Stimulated activated CD4-positive, alpha-beta T cell treated with anti-CD3 and anti-CD28 coated beads, Interleukin-2, amount 100 ng/mL, for 24 hours (primary cell): ENCODE results near the gene SPTBN1.

ENCODE experiments used
- DNase-seq, 2 donors: peaks; one replicate each; pipeline ENCODE4 v3.0.0-alpha.2; 2020

SPTBN1 gene

DNA sequence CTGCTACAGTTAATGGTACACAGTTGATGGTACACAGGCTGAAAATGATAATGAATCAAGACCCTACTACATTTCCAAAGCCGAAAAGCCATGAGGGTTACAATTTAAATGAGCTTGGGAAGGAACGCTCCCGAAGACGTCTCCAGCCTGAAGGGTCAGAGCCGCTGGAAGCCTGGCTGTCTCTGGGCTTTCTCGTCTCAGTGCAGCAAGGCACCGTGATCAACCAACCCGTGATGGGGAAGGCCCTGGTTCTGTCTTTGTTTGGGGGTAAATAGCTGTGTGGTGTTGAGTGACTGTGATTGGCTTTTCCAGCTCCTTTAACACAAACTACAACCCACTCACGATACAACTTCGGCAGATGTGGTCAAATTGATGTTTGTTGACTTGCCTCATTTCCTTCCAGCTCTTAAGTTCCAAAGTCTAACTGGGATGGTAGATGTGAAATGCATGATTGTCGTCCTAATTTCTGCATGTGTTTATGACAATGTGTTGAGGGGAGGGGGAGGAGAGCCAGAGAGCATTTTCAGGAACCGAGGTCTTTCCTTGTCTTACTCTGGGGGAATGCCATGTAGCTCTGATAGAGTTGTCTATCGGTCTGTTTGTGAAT lies 207.4 kb downstream of the SPTBN1 start:
- no peak for DNase-seq

GRCh38 chr2:54664238-54664786 lies 208.2 kb downstream of the SPTBN1 start:
- DNase-seq: no peak

GRCh38 chr2:54665436-54665856 lies 209.3 kb downstream of the SPTBN1 start:
- peak; percentile 46 to 49 for DNase-seq

DNA sequence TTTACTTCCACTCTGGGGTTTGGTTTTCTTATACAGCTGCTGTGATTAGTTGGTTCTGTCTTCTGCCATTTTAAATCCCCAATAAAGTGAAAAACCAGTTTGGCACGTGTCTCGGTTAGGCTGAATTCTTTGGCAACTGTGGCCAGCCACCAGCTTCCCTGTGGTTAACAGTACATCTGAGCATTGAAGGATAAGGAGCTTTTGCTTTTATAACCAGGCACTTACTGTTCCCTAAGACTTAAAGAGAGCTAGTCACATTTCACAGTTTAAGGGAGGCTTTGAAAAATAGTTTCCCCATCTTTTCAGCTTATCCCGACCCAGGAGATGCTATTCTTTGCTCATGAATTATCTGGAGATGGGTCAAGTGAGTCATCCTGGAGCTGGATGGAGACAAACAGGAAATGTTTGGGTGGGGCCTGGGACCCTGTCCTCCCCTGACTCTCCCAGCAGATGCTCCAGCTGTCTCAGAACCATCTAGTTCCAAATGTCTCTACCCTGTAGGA lies 210.1 kb downstream of the SPTBN1 start:
- DNase-seq: no peak

GRCh38 chr2:54666634-54667265 lies 210.6 kb downstream of the SPTBN1 start:
- no peak for DNase-seq

GRCh38 chr2:54667266-54667639 lies 211.1 kb downstream of the SPTBN1 start:
- no peak for DNase-seq

DNA sequence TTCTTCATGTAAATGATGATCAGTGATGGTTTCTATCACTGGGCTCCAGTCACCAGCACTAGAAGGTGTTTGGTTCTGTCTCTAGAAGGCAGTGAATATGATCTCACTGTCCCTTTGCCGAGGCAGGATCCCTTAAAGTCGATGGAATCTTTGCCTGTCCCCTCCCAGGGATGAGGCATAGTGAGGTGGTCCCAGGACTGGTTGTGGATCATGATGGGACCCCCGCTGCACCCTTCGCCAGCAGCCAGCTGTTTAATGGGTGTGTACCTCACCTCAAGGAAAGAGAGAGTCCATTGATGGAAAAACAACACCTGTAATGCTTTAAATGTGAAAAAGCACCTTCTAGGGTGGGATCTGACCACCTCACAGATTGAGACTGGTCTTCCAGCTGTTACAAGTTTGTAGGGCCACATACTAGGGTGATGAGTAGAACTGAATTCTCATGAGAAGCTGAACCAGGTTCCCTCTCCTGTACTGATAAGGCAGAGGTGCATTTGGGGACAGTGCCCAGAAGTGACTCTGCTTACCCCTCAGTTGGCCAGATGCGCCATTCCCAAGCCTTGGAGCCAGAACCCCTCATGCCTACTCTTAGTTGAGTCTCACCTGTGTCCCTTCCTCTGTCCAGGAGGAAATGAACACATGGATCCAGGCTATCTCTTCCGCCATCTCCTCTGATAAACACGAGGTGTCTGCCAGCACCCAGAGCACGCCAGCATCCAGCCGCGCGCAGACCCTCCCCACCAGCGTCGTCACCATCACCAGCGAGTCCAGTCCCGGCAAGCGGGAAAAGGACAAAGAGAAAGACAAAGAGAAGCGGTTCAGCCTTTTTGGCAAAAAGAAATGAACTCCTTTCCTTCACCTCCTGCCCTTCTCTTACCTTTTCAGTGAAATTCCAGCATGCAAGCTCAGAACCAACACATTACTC lies 211.9 kb downstream of the SPTBN1 start:
- no peak for DNase-seq

DNA sequence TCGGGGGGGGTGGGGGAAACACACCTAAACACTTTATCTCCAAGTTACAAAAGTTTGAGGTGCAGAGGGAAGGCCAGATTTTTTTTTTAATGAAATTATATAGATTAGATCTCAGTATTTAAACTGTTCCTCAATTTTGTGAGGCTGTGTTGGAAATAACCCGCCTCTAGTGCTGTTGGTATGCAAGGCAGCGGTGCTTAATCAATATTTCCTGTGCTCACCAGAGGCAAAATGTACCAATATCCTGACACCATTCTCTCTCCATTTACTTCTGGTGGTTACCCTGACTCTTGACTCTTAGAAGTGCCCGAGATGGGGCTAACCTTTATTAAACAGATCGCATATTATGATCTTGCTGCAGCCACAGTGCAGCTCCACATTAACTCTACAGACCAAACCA lies 212.6 kb downstream of the SPTBN1 start:
- DNase-seq: no peak

DNA sequence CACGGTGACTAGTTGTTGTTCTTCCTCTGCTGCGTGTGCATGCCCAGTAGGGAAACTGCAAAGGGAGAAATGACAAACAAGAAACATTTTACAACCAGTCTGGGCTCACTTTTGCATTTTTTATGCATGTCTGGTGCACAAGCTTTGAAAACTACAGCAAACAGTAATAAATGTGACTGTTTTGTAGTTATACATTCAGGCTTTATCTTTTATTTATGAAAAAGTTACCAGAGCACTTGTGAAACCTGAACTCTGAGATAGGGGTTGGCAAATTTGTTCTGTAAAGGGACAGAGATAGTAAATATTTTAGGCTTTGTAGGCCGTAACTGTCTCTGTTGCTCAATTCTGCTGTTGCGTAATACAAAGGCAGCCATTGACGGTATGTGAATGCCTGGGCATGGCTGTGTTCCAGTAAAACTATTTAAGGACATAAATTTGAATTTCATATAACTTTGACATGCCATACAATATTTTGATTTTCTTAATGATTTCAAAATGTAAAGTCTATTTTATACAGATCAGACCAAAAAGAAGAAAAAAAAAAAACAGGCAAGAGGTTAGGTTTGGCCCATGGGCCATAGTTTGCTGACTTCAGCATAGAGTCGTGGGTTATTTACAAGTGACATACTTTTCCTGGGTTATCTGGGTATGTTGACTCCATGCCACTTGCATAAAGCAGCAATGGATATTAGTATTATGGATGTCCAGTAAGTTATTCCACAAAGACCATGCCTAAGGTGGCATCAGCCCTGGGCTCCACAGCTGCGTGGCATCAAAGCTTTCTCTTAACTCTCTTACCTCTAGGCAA lies 213.8 kb downstream of the SPTBN1 start:
- no peak for DNase-seq

DNA sequence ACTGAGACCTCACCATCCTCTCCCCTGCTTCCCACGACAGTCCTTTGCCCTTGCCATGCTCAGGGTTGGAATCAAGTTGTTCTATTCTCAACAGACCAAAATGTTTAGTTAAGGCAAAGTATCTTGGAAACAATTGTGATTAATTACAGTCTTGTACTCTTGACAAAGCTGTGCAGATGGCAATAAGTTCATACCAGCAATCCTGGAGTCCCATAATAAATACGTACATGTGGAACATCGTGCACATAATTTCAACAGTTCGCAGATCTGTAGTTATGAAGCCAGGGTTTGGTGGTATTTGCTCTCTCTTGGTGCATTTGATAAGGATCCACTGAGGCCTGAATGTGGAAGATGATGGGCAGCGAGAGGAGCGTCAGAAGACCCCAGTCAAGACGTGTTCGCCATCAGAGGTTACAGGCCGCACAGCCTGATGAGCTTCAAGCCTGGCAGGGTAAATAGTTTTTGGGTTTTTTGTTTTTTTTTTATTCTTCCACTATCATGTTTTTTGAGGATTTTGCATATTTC lies 214.4 kb downstream of the SPTBN1 start:
- DNase-seq: no peak

GRCh38 chr2:54671010-54671409 lies 214.9 kb downstream of the SPTBN1 start:
- no peak for DNase-seq

- no peak for DNase-seq
Measured at GRCh38 chr2:54671875-54672589, 215.9 kb downstream of the SPTBN1 start.

DNA sequence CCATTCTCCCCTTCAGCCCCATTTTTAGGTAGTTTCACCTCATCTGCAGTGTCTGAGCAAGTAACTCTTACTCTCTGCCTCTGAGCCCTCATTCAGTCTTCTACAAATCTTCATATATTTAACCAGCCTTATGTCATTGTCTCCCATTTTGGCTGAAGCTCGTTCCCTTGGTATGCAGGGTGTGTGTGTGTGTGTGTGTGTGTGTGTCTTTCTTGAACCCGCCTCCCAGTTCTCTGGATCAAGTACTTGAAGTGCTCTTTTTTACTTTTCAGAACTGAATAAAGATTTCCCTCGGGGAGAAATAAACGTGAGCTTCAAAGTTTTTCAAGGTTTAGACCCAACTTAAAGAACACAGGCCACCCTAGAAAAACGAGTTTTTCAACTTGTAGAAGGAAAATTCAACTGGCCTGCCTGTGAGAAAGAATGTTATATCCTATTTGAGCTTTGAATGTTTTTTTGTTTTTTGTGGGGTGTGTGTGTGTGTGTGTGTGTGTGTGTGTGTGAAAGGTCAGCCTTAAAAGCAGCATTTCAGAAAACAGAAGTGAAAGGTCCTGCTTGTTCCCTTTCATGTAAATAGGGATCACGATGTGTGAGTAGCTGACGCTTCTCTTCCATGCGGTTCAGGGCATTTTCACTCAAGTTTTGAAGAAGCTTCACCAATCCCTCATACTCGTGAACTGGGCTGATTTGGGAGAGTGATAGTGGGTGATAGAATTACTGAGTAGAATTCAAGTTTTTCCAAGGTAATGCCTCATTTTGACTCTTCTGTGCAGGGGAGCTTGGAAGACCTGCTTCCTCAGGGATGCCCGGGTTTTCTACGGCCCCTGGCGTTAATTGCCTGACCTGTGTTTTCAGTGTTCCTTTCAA lies 216.7 kb downstream of the SPTBN1 start:
- no peak for DNase-seq

DNA sequence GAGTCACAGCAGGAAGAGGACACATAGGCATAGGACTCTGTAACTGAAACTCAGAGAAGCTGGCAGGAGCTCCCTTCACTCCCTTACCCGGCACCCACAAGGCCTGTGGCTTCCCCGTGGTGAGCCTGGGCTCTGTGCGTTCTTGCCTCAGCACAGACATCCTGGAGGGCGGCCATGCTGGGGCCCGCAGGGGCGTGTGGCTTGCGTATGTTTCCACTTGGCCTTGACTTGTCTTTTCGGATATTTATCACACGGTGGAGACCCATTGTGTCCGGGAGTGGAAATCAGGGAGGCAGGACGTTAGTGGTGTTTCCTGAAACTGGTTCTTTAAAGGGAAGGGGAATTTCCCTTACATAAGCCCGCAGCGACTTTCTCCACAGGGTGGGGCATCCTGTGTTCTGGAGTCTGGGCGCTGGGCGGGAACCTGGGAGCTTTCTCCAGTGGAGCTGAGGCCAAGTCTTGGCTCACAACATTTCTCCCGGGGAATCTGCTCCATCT lies 217.4 kb downstream of the SPTBN1 start:
- DNase-seq: peak; percentile 36 to 65

GRCh38 chr2:54675281-54675680 lies 219.2 kb downstream of the SPTBN1 start:
- no peak for DNase-seq

- DNase-seq: no peak
Measured at GRCh38 chr2:54675738-54676137, 219.6 kb downstream of the SPTBN1 start.

- no peak for DNase-seq
Measured at GRCh38 chr2:54676656-54677055, 220.5 kb downstream of the SPTBN1 start.

- no peak for DNase-seq
Measured at GRCh38 chr2:54677476-54678265, 221.5 kb downstream of the SPTBN1 start.

DNA sequence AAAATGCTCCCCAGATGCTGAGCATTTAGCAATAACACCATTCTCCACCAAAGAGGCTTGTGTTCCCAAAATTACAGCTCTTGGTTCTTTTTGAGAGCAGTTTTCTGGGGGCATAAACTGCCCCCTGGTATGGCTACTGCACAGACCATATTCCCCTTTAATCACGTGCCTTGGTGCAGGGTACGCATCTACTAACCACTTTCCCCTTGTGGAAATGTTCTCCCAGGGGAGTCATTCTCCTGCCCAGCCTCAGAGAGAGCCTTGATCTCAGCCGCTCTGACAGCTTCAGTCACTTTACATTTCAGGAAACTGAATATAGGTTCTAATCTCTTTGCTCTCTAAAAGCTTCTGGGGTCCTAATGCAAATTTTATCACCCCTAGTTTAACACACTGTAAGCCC lies 222.6 kb downstream of the SPTBN1 start:
- no peak for DNase-seq
